ENCODE results near the gene TFDP1. TPM values are rescaled to one million over a fixed set of nuclear protein-coding genes. Genes with fewer than 3 reads are reported as not detected.

Gene TFDP1
- polyA plus RNA-seq, 3 donors: 30.3 to 54.0 (median 37.6) TPM

- intact Hi-C loops (cut with micrococcal nuclease): no loop called here
- H3K4me1 ChIP-seq (ENCODE audit: control insufficient read depth in 1 of 2, insufficient read depth in 2 of 2, low read length in 2 of 2): no peaks in the 10 kb centered on the region
- peaks cover 91 to 95% of the 10 kb centered on the region in 2 donors for H3K36me3 Mint-ChIP-seq
- no peak for DNase-seq
- no peaks in the 10 kb centered on the region for H3K27me3 ChIP-seq (ENCODE audit: control insufficient read depth in 2 of 2, insufficient read depth in 2 of 2, low read length in 2 of 2)
- 98% methylated on average over 6 of the region's 7 CpGs for WGBS (ENCODE audit: insufficient coverage)
- peaks cover 0 to 2% (median 0%) of the 10 kb centered on the region in 3 donors for H3K27me3 Mint-ChIP-seq (ENCODE audit: low read depth in 3 of 3)
- no peak overlapping the region for H3K9ac ChIP-seq (ENCODE audit: insufficient read depth, low read length, poor library complexity, severe bottlenecking)
- no peak overlapping the region for H2AFZ ChIP-seq (ENCODE audit: insufficient read depth, low read depth, low read length, poor library complexity, severe bottlenecking)
- H3K9me3 ChIP-seq (replicated peaks in 1 of 2; ENCODE audit: control insufficient read depth in 1 of 2, insufficient read depth in 1 of 2, low read length in 2 of 2): peaks cover 11 to 29% of the 10 kb centered on the region in 2 donors
- H3K36me3 ChIP-seq (replicated peaks in 1 of 2; ENCODE audit: control insufficient read depth in 1 of 2, insufficient read depth in 2 of 2, low read length in 2 of 2): peaks cover 89 to 97% of the 10 kb centered on the region in 2 donors
- H3K4me1 Mint-ChIP-seq: no peaks in the 10 kb centered on the region
- no peak for TF ChIP-seq CTCF (IDR thresholded peaks at IDR 0.05)
- H3K4me2 ChIP-seq (replicated peaks; ENCODE audit: extremely low read depth, low read length, poor library complexity, severe bottlenecking): no peak overlapping the region
- H4K20me1 ChIP-seq (ENCODE audit: insufficient read depth, low read length): no peaks in the 10 kb centered on the region
- H3K4me3 ChIP-seq (replicated peaks in 1 of 3; ENCODE audit: low read depth in 2 of 3, low read length in 3 of 3): no peak overlapping the region
- peak overlapping the region in 1 of 7 donors; percentile 16 for H3K27ac Mint-ChIP-seq
- peaks cover 3% of the 10 kb centered on the region for H3K79me2 ChIP-seq (ENCODE audit: insufficient read depth, low read length)
- H3K9me3 Mint-ChIP-seq: peaks cover 11 to 40% (median 25%) of the 10 kb centered on the region in 7 donors
- H3K27ac ChIP-seq (ENCODE audit: low read depth in 1 of 2, low read length in 2 of 2): no peak overlapping the region
- H3K4me3 Mint-ChIP-seq: no peak overlapping the region
These were observed 50.5 kb downstream of the TFDP1 start for GRCh38 chr13:113635048-113635420.

DNA sequence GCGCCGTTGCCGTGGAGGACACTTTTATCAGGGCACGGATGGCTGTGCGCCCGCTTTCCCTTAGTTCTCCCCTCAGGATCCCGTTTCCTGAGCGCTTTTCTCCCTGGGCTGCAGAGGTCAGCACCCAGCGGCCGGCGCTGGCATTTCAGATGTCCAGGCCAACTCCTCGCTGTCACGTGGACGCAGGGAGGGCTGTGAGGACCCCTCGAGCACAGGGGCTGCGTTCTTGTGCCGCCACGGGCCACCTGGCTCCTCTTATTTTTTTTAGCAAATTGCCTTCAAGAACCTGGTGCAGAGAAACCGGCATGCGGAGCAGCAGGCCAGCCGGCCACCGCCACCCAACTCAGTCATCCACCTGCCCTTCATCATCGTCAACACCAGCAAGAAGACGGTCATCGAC is 51.2 kb downstream of the TFDP1 start:
- Mint-ChIP-seq H3K9me3 (peaks cover 14 to 46% (median 27%) of the 10 kb centered on the region in 7 donors), H3K27ac (peak overlapping the region in 1 of 7 donors; percentile 11), H3K36me3 (peaks cover 92 to 96% of the 10 kb centered on the region in 2 donors), H3K27me3 (ENCODE audit: low read depth in 3 of 3) (peaks cover 0 to 2% (median 0%) of the 10 kb centered on the region in 3 donors), H3K4me1 (no peaks in the 10 kb centered on the region), H3K4me3 (no peak overlapping the region)
- Histone ChIP-seq H2AFZ (ENCODE audit: insufficient read depth, low read depth, low read length, poor library complexity, severe bottlenecking) (no peak overlapping the region), H3K27ac (ENCODE audit: low read depth in 1 of 2, low read length in 2 of 2) (no peak overlapping the region), H3K79me2 (ENCODE audit: insufficient read depth, low read length) (no peaks in the 10 kb centered on the region), H3K36me3 (replicated peaks in 1 of 2; ENCODE audit: control insufficient read depth in 1 of 2, insufficient read depth in 2 of 2, low read length in 2 of 2) (peaks cover 93 to 98% of the 10 kb centered on the region in 2 donors), H3K9ac (ENCODE audit: insufficient read depth, low read length, poor library complexity, severe bottlenecking) (no peak overlapping the region), H3K4me2 (replicated peaks; ENCODE audit: extremely low read depth, low read length, poor library complexity, severe bottlenecking) (no peak overlapping the region), H3K4me3 (replicated peaks in 1 of 3; ENCODE audit: low read depth in 2 of 3, low read length in 3 of 3) (no peak overlapping the region), H4K20me1 (ENCODE audit: insufficient read depth, low read length) (no peaks in the 10 kb centered on the region), H3K27me3 (ENCODE audit: control insufficient read depth in 2 of 2, insufficient read depth in 2 of 2, low read length in 2 of 2) (no peaks in the 10 kb centered on the region), H3K9me3 (replicated peaks in 1 of 2; ENCODE audit: control insufficient read depth in 1 of 2, insufficient read depth in 1 of 2, low read length in 2 of 2) (peaks cover 11 to 30% of the 10 kb centered on the region in 2 donors), H3K4me1 (ENCODE audit: control insufficient read depth in 1 of 2, insufficient read depth in 2 of 2, low read length in 2 of 2) (no peaks in the 10 kb centered on the region)
- no peak for DNase-seq
- no peak for TF ChIP-seq CTCF (IDR thresholded peaks at IDR 0.05)
- WGBS (ENCODE audit: insufficient coverage): 98% methylated on average over 25 of the region's 25 CpGs
- intact Hi-C loops (cut with micrococcal nuclease): no loop called here

Data from CD14-positive monocyte (primary cell).